IPS-18c (cell line): ENCODE measurements around the gene DYNLT4.
"Not testable (repeated sequence)": the region's sequence is repeated elsewhere in the genome, so short reads cannot be mapped to it uniquely, and the experiment has no call there.

Experiments used
- H3K4me3 ChIP-seq: 2 replicates; pipeline ENCODE4 v1.7.0; 2013; ENCODE audit warnings: low read depth, mild to moderate bottlenecking, low read length, moderate library complexity; ENCODE audit not compliant: insufficient read depth
- H3K9me3 ChIP-seq: one replicate; pipeline ENCODE4 v1.6.1; 2013; ENCODE audit warnings: mild to moderate bottlenecking, low read length, moderate library complexity; ENCODE audit not compliant: control insufficient read depth, insufficient read depth

The DYNLT4 gene

DNA sequence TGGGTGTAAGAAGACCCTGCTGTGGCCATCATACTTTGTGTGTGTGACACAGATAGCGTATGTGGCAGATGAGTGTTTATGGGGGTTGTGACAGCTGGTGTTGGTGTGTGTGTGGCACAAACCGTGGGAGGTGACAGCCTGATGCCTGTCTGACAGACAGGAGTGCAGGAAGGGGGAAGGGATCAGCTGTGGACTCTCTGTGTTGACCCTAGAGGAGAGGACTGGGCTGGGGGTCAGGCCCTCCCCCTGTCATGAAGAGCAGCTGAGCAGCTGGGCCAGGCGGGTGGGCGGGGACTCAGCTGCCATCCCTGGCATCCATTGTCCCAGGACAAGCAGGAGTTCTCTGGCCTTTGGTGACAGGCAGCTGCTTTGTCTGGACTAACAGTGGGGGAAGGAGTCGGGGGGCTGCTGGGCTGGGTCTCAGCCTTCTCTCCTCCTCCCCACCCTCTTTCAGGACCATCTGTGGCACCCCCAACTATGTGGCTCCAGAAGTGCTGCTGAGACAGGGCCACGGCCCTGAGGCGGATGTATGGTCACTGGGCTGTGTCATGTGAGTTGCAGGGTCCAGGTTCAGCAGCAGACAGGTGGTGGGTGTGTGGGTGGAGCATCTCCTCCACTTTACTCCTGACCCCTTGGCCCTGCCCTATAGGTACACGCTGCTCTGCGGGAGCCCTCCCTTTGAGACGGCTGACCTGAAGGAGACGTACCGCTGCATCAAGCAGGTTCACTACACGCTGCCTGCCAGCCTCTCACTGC is 4.7 kb downstream of the DYNLT4 start:
- no peaks in the 10 kb centered on the region for H3K9me3 ChIP-seq
- H3K4me3 ChIP-seq: 0 out of 2 replicates have a peak overlapping the region, but pooled peaks have one; percentile 2

DNA sequence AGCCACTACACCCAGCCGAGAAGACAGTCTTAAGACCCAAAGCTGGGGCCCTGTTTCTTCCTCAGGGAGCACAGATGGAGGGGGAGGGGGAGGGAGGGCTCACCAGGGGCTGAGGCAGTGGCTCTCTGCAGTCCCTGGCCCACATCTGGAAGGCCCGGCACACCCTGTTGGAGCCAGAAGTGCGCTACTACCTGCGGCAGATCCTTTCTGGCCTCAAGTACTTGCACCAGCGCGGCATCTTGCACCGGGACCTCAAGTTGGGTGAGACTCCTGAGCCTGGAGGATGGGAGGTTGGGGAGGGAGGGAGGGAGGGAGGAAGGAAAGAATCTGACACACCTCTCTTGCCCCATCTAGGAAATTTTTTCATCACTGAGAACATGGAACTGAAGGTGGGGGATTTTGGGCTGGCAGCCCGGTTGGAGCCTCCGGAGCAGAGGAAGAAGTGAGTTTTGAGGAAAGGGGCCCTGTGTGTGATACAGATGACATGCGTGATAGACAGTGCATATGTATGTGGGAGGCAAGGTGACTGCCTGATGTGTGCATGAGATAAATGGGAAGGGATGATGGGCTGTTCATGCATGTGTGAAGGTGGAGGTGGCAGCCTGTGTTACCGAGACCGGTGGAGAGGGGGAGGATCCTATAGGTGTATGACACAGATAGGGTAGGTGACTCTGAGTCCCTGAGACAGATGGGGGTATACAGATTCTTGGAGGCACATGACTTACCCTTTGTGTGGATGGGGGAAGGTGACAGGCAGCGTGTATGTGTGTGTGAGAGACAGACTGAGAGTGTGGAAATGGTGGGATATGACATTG is 5.5 kb downstream of the DYNLT4 start:
- H3K4me3 ChIP-seq: 0 out of 2 replicates have a peak overlapping the region, but pooled peaks have one; percentile 2
- H3K9me3 ChIP-seq: no peaks in the 10 kb centered on the region

DNA sequence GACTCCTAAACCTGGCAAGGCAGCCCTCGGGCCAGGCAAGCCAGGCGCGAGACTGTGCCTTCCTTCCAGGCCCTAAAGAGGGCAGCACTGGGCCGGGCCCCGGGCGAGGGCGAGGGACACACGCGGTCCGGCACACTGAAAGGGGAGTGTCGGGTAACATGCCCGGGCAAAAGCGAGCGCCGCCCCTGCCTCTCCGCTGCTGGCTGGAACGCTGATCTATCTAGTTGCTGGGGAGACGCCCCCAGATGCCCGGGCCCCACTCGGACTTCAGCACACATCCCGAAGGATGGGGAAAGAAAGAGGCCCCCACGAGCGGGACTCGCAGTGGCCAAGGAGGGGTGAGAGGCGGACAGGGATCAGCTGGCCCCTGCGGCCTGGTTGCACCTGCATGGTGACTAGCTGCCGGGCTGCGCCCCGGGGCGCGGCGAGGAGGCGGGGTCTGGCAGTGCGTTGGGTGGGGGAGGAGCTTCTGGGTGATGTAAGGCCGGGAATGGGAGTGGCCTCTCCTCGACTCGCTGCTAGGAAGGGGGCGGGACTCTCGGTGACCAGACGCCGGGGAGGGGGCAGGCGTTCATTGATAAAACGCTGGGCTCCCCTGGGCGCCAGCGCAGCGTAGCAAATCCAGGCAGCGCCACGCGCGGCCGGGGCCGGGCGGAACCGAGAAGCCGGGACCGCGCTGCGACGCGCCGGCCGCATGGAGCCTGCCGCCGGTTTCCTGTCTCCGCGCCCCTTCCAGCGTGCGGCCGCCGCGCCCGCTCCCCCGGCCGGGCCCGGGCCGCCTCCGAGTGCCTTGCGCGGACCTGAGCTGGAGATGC is 7.2 kb downstream of the DYNLT4 start, which contains the start of gene PLK3:
PLK3 (plus strand) TSS at position 608 of the 815 bp plus-strand sequence; CDS start at position 695, 87 bp downstream.
- H3K4me3 ChIP-seq: peak within 1 kb of the TSS; percentile 75
- H3K9me3 ChIP-seq: no peaks in the 10 kb centered on the region

DNA sequence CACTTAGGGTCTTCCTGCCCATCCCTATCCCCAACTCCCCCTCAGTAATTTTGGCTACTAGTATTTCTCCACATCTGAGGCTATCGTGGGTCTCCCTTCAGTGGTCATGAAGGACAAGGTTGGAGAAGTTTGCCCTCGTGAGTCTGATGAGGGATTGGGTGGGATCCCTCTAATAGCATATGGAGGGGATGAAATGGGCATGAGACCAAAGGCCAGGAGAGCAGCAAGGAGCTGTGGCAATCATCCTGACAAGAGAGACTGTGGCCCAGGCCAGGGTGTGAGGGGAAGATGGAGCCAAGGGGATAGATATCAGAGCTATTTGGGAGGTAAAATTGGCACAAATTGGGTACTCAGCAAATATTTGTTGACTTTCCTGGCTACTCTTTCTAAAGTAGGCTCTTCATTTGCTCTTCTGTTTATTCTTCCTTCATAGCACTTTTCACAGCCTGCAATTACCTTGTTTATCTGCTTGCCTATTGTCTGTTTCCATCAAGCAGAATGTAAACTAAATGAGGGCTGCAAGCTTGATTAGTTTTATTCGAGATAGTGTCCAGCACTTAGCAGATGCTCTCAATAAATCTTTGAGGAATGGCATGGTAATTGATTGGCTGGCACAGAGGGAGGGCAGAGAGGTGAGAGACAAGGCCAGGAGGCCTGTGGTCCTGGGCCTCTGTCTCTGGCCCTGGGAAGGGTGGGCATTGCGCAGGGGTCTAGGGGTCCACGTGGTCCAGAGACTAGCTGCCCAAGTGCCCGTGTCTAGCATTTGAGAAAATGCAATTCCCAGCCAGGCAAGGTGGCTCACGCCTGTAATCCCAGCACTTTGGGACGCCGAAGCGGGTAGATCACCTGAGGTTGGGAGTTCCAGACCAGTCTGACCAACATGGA is 8.4 kb downstream of the DYNLT4 start:
- Histone ChIP-seq H3K9me3 (no peaks in the 10 kb centered on the region), H3K4me3 (no peak overlapping the region)

DNA sequence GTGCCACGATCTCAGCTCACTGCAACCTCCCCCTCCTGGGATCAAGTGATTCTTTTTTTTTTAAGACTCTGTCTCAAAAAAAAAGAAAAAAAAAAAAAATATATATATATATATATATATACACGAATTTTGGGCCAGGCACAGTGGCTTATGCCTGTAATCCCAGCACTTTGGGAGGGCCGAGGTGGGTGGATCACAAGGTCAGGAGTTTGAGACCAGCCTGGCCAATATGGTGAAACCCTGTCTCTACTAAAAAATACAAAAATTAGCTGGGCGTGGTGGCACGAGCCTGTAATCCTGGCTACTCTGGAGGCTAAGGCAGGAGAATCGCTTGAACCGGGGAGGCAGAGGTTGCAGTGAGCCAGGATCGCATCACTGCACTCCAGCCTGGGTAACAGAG is 9.3 kb downstream of the DYNLT4 start:
- not testable (repeated sequence) for H3K9me3 ChIP-seq, H3K4me3 ChIP-seq

DNA sequence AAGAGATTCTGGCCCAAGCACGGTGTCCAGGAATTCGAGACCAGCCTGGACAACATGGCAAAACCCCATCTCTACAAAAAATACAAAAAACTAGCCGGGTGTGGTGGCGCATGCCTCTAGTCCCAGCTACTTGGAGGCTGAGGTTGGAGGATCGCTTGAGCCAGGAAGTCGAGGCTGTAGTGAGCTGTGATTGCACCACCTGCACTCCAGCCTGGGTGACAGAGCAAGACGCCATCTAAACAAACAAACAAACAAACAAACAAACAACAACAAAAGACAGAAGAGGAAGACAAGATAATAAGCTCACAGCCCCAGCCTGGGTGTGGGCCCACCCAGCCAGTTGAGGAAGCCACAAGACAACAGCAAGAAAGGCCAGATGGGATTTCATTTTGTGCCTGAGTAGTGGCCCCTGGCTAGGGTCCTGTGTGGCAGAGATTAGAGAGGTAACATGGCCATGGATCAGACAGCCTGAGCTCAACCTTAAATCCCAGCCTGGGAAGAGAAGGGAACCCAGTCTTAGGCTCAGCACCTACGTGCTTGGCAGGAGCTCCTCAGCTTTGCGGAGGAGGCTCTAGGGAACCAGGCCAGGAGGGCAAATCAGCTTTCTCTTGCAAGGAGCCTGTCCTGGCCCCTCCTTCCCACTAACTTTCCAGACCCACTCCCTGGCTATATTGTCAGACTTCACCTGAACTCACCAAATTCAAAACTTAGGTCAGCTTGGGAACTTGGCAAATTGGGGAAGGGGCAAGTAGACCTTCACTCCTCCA is 14.2 kb downstream of the DYNLT4 start:
- Histone ChIP-seq H3K4me3 (0 out of 2 replicates have a peak overlapping the region, but pooled peaks have one; percentile 9), H3K9me3 (no peaks in the 10 kb centered on the region)

DNA sequence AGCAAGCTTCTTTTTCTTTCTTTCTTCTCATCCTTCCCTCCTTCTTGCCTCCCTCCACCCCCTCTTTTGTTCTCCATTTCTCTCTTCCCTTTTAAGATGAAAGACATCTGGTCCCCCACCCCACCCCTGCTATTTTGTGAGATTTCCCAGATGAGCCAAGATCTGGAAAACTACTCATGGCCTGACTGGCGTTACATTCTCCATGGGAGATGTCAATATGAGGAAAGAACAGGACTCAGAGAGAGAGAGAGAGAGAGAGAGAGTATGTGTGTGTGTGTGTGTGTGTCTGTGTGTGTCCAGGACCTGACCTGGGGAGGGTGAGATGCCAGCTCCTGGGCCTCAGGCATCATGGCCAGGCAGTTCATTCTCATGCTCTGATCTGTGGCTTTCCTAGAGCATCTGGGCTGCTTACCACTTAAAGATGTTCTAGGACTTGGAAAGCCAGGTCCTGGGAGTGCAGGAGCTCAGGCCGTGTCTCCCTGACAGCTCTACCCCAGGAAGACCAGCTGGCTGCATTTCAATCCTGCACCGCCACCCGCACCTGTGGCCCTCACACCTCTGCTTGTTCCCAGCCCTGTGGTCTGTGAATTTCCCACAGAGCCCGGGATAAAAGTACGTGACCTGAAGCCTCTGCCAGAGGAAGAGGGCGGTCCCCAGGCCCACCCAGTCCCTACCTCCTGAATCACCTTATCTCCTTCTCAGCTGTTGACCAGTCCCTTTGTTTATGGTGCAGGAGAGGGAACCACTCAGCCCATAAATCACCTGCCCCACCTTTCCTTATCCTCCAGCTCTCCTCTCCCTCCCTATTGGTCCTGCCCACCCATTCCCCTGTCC is 16.0 kb downstream of the DYNLT4 start:
- H3K9me3 ChIP-seq: no peaks in the 10 kb centered on the region
- H3K4me3 ChIP-seq: no peak overlapping the region

DNA sequence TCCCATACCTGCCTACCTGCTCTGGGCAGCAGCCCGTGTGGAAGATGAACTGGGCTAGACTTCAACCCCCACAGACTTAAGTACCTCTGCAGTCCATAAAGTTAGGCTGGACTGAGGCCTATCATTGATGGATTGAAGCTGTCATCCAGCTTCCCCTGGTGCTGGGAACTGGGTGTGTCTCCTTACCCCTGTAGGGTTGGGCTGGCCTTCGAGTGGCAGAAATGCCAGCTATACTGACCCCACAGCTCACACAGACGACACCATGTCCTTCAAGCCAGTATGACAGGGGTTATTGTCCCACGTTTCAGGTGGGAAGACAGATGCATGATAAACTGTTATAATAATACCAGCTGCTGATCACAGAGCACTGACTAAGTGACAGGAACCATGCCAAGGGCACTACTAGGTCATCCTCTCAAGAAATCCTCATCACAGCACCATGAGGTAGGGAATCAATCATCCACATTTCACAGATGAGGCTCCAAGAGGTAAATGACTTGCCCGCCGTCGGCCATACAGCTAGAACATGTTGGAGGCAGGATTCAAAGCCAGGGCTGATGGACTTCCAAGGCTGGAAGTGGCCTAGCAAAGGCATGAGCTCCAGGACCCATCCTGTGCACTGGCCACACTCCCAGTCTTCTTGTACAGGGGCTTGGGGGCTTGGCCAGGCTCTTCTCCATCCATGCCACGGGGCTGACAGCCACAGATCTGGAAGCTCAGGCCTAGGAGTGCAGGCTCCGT is 18.9 kb downstream of the DYNLT4 start, which contains the start of gene BEST4:
BEST4 (minus strand) TSS at position 51 of the 741 bp plus-strand sequence. CDS start 465 bp downstream, outside the sequence.
- no peaks in the 10 kb centered on the region for H3K9me3 ChIP-seq
- H3K4me3 ChIP-seq: 0 out of 2 replicates have a peak within 1 kb of the TSS, but pooled peaks have one; percentile 66

DNA sequence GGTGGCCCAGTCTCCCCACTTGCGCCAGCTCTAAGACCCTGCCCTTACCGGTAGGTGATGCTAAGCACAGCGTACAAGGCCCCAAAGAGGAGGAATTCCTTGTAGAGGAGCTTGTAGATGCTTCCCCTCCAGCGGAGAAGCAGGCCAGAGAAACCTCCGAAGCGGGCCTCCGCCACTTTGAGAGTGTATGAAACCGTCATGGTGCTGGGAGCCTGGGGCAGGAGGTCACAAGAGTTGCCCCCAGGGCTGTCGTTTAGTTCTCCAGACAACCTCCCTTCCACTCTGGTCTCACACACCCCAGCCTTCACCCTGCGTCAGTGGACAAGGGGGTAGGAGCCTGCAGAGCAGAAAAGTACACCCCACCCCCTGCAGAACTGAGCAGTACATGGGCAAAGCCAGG is 19.6 kb downstream of the DYNLT4 start:
- Histone ChIP-seq H3K4me3 (no peak overlapping the region), H3K9me3 (no peaks in the 10 kb centered on the region)

DNA sequence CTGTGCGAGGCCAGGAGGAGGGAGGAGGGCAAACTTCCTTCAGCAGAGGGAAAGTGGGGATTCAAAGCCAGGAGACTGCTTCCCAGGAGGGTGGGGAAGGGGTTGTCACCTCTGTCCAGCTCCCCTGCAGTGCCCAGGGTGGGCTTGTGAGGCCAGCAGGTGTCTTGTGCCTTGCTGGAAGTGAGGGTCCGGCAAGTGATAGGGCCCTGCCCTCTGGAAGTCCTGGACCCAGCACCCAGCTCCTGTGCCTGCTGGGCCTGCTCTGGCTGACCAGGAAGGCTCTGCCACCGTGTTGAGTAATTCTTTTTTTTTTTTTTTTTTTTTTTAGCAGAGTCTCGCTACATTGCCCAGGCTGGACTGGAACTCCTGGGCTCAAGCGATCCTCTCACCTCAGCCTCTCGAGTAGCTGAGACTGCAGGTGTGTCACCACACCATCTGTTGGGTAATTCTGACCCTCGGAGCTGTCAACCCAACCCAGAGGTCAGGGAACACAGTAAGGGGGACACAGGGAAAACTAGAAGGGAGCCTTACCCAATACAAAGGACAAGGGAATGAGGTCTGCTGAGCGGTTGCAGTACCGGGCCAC is 20.2 kb downstream of the DYNLT4 start:
- Histone ChIP-seq H3K4me3 (peak overlapping the region; percentile 66), H3K9me3 (no peaks in the 10 kb centered on the region)

DNA sequence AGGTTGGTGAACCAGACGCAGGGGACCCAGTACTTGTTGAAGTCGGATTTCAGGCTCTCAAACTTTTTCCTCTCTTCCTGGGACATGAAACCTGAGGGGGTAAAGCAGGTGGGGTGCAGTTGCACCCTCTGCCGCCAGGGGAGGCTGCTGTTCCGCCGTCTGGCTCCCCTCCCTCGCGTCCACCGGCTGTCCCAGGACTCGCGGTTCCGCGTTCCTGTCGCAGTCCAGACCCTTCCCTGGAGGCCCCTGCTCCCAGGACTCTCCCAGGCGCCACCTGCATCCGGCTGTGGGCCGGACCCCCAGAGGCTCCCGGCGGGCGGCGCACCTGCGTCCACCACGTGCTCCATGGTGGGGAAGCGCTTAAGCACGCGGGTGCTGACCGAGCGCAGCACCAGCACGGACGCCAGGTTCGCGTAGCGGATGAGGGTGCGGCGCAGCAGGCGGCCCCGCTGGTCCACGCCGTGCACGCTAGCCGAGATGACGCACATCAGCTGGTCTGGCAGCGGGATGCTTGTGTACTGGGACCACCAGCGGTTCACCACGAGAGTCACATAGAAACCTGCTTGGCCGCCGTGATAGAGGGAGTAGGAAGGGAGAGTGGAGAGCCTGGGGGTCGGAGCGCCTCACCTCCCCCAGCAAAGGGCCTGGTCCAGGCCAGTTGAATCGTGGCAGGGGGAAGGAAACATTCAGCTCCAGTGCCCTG is 20.9 kb downstream of the DYNLT4 start:
- peak overlapping the region; percentile 66 for H3K4me3 ChIP-seq
- H3K9me3 ChIP-seq: no peaks in the 10 kb centered on the region

DNA sequence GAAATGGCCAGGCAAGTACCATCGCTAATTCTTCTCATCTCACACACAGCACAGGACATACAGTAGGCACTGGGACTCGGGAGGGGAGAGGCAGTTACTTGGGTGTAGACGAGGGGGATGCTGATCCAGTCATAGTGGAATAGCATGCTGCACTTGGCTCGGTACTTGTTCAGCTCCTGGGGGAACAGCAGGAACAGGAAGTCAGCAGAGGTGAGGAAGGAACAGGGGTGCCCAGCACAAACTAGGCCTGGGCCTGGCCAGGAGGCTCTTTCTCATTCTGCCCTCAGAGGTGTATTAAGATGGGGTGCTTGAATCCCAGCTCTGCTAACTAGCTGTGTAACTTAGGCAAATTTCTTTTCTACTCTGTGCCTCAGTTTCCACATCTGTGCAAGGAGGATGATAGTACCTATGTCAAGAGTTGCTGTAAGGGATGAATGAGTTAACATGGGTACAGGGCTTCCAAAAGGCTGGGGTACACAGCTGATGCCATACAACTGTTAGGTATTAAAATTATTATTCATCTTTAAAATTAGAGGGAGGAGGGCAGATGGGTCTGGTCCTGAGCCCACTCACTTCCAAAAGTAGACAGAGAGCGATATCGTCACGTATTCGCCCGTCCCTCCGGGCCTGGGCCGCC is 21.5 kb downstream of the DYNLT4 start:
- Histone ChIP-seq H3K9me3 (no peaks in the 10 kb centered on the region), H3K4me3 (peak overlapping the region; percentile 66)

DNA sequence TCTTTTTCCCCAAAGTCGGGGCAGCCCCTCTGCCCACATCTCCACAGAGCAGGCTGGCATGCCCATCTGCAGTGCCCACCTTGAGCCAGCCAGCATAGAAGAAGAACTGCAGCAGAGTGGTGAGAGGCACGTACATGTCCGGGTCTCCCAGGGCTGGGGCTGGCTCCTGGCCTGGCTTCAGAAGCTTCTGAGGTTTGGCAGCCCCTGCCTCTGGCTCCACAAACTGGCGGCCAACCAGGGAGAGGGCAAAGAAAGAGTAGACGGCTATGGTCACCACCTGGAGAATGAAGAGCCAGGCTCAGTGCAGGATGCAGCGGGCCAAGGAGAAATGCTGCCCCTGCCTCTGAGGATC is 22.1 kb downstream of the DYNLT4 start:
- H3K4me3 ChIP-seq: peak overlapping the region; percentile 40; the same call in 1 of the 2 replicates

More for the DNA sequence above, 22.1 kb downstream of the DYNLT4 start:
- H3K9me3 ChIP-seq: no peaks in the 10 kb centered on the region
